ENCODE data around the gene ERGIC1.

ERGIC1 gene

GRCh38 chr5:172926796-172927195 is 92.7 kb downstream of the ERGIC1 start:
- Mint-ChIP-seq H3K4me3 (no peak overlapping the region), H3K27me3 (ENCODE audit: low read depth, poor library complexity) (peaks cover 9% of the 10 kb centered on the region), H3K4me1 (peaks cover 19% of the 10 kb centered on the region), H3K27ac (peak overlapping the region; percentile 76), H3K36me3 (ENCODE audit: low read depth) (peaks cover 38% of the 10 kb centered on the region), H3K9me3 (no peaks in the 10 kb centered on the region)
- no peak for DNase-seq
- no peak for TF ChIP-seq CTCF (IDR thresholded peaks at IDR 0.05)

- Mint-ChIP-seq H3K27me3 (ENCODE audit: low read depth, poor library complexity) (peaks cover 7% of the 10 kb centered on the region), H3K4me1 (peaks cover 25% of the 10 kb centered on the region), H3K4me3 (no peak overlapping the region), H3K27ac (no peak overlapping the region), H3K9me3 (no peaks in the 10 kb centered on the region), H3K36me3 (ENCODE audit: low read depth) (peaks cover 31% of the 10 kb centered on the region)
- TF ChIP-seq CTCF (IDR thresholded peaks at IDR 0.05): no peak
- DNase-seq: no peak
These were observed 95.4 kb downstream of the ERGIC1 start for GRCh38 chr5:172929371-172929838.

GRCh38 chr5:172931001-172931536 is 97.0 kb downstream of the ERGIC1 start:
- Mint-ChIP-seq H3K4me1 (peaks cover 25% of the 10 kb centered on the region), H3K36me3 (ENCODE audit: low read depth) (peaks cover 32% of the 10 kb centered on the region), H3K9me3 (no peaks in the 10 kb centered on the region), H3K27ac (peak overlapping the region; percentile 61), H3K4me3 (no peak overlapping the region), H3K27me3 (ENCODE audit: low read depth, poor library complexity) (peaks cover 7% of the 10 kb centered on the region)
- no peak for DNase-seq
- no peak for TF ChIP-seq CTCF (IDR thresholded peaks at IDR 0.05)

GRCh38 chr5:172932313-172933017 is 98.4 kb downstream of the ERGIC1 start:
- Mint-ChIP-seq H3K27ac (no peak overlapping the region), H3K9me3 (no peaks in the 10 kb centered on the region)

GRCh38 chr5:172933238-172933637 is 99.2 kb downstream of the ERGIC1 start:
- Mint-ChIP-seq H3K9me3 (no peaks in the 10 kb centered on the region), H3K4me1 (peaks cover 16% of the 10 kb centered on the region), H3K4me3 (no peak overlapping the region), H3K27me3 (ENCODE audit: low read depth, poor library complexity) (peaks cover 7% of the 10 kb centered on the region), H3K36me3 (ENCODE audit: low read depth) (peaks cover 38% of the 10 kb centered on the region), H3K27ac (no peak overlapping the region)
- no peak for DNase-seq
- TF ChIP-seq CTCF (IDR thresholded peaks at IDR 0.05): no peak

More at GRCh38 chr5:172932313-172933017, 98.4 kb downstream of the ERGIC1 start:
- Mint-ChIP-seq H3K4me1 (peaks cover 16% of the 10 kb centered on the region), H3K4me3 (no peak overlapping the region), H3K27me3 (ENCODE audit: low read depth, poor library complexity) (peaks cover 7% of the 10 kb centered on the region), H3K36me3 (ENCODE audit: low read depth) (peaks cover 36% of the 10 kb centered on the region)
- TF ChIP-seq CTCF (IDR thresholded peaks at IDR 0.05): peak; percentile 91
- DNase-seq: peak; percentile 78

- no peak for DNase-seq
- Mint-ChIP-seq H3K9me3 (no peaks in the 10 kb centered on the region), H3K36me3 (ENCODE audit: low read depth) (peaks cover 35% of the 10 kb centered on the region), H3K4me1 (peaks cover 27% of the 10 kb centered on the region), H3K4me3 (no peak overlapping the region), H3K27me3 (ENCODE audit: low read depth, poor library complexity) (no peaks in the 10 kb centered on the region), H3K27ac (no peak overlapping the region)
- TF ChIP-seq CTCF (IDR thresholded peaks at IDR 0.05): no peak
These were observed 101.0 kb downstream of the ERGIC1 start for GRCh38 chr5:172935096-172935495.

All from nephron progenitor cell (in vitro differentiated cells).